IMR-90 (cell line): Measurements from ENCODE around the gene MEP1B. TPM values are rescaled to one million over a fixed set of nuclear protein-coding genes. Genes with fewer than 3 reads are reported as not detected.

ENCODE experiments used
- ATAC-seq: fragments of 200-7000 bp; cut with Tn5 transposase; 2 replicates; pipeline ENCODE4 v1.9.1; 2020; ENCODE audit warnings: low read depth, mild to moderate bottlenecking, moderate library complexity
- BruUV-seq: library from RNA; stranded (reverse); fragments of 400-500 nt; replicated peaks from 2 replicates; lab custom pipeline; 2021; lab: Mats Ljungman, UMichigan
- CTCF ChIA-PET: fragments of 300-600 bp; formaldehyde crosslinking; extraction: SDS; loops from one replicate; lab custom pipeline; 2021; ENCODE audit warnings: antibody characterized with exemption; lab: Yijun Ruan, JAX
- POLR2A ChIA-PET: fragments of 300-600 bp; sonication (Branson Sonifier 250); formaldehyde crosslinking; loops from one replicate; lab custom pipeline; 2022; ENCODE audit warnings: antibody characterized with exemption; ENCODE audit not compliant: unreplicated experiment; lab: Charles Lee
- DNase-seq: peaks from one replicate; pipeline ENCODE4 v3.0.0; 2013
- H2AFZ ChIP-seq: replicated peaks from 2 replicates; pipeline ENCODE3; 2013; ENCODE audit warnings: low read length, mild to moderate bottlenecking; ENCODE audit not compliant: poor library complexity
- H2AK5ac ChIP-seq: 2 replicates; pipeline ENCODE4 v1.6.1; 2013; ENCODE audit warnings: low read depth, low read length, inconsistent platforms
- H2AK9ac ChIP-seq: replicated peaks from 2 replicates; pipeline ENCODE3; 2013; ENCODE audit warnings: mild to moderate bottlenecking, low read depth, low read length, moderate library complexity; ENCODE audit not compliant: poor library complexity
- H2BK120ac ChIP-seq: 2 replicates; pipeline ENCODE4 v1.6.1; 2013; ENCODE audit warnings: low read depth, low read length, inconsistent platforms
- H2BK15ac ChIP-seq: 3 replicates; pipeline ENCODE4 v1.6.1; 2013; ENCODE audit warnings: low read depth, low read length, inconsistent platforms
- H2BK20ac ChIP-seq: 2 replicates; pipeline ENCODE4 v1.6.1; 2013; ENCODE audit warnings: low read depth, mild to moderate bottlenecking, inconsistent platforms, low read length, moderate library complexity
- H2BK5ac ChIP-seq: 2 replicates; pipeline ENCODE4 v1.6.1; 2013; ENCODE audit warnings: mild to moderate bottlenecking, low read depth, low read length, inconsistent platforms; ENCODE audit not compliant: poor library complexity, severe bottlenecking
- H3K14ac ChIP-seq: replicated peaks from 2 replicates; pipeline ENCODE4 v1.6.1; 2013; ENCODE audit warnings: low read depth, low read length, inconsistent platforms
- H3K18ac ChIP-seq: 2 replicates; pipeline ENCODE4 v1.6.1; 2013; ENCODE audit warnings: low read depth, low read length, control low read depth
- H3K23ac ChIP-seq: 2 replicates; pipeline ENCODE4 v1.6.1; 2013; ENCODE audit warnings: low read depth, low read length, inconsistent platforms
- H3K27ac ChIP-seq: 2 replicates; pipeline ENCODE4 v1.5.1; 2013; ENCODE audit warnings: mild to moderate bottlenecking, control low read depth, low read length; ENCODE audit not compliant: insufficient read depth
- H3K27me3 ChIP-seq: 2 replicates; pipeline ENCODE4 v1.6.1; 2013; ENCODE audit warnings: low read length; ENCODE audit not compliant: control insufficient read depth, insufficient read depth
- H3K36me3 ChIP-seq: 2 replicates; pipeline ENCODE4 v1.6.1; 2013; ENCODE audit warnings: low read length, mixed read lengths; ENCODE audit not compliant: control insufficient read depth, insufficient read depth
- H3K4ac ChIP-seq: 2 replicates; pipeline ENCODE4 v1.6.1; 2013; ENCODE audit warnings: low read depth, low read length, inconsistent platforms
- H3K4me1 ChIP-seq: 2 replicates; pipeline ENCODE4 v1.6.1; 2013; ENCODE audit warnings: low read length, mixed read lengths; ENCODE audit not compliant: control insufficient read depth, insufficient read depth
- H3K4me2 ChIP-seq: 2 replicates; pipeline ENCODE4 v1.6.1; 2013; ENCODE audit warnings: low read depth, mild to moderate bottlenecking, control low read depth, low read length, moderate library complexity
- H3K4me3 ChIP-seq: 2 replicates; pipeline ENCODE4 v1.5.1; 2013; ENCODE audit warnings: low read depth, mild to moderate bottlenecking, control low read depth, low read length, moderate library complexity; ENCODE audit not compliant: insufficient read depth
- H3K56ac ChIP-seq: 2 replicates; pipeline ENCODE4 v1.6.1; 2013; ENCODE audit warnings: low read length, inconsistent platforms; ENCODE audit not compliant: insufficient read depth; ENCODE audit errors: extremely low read depth
- H3K79me1 ChIP-seq, 2 experiments: 2 replicates each; pipeline ENCODE4 v1.6.1; 2013; ENCODE audit warnings: low read length in 2 of 2, inconsistent platforms in 1 of 2, low read depth in 1 of 2
- H3K9ac ChIP-seq: 2 replicates; pipeline ENCODE4 v1.6.1; 2013; ENCODE audit warnings: low read depth, low read length, control low read depth
- H3K9me1 ChIP-seq: 2 replicates; pipeline ENCODE4 v1.6.1; 2013; ENCODE audit warnings: low read length, inconsistent platforms; ENCODE audit not compliant: insufficient read depth
- H3K9me3 ChIP-seq: 2 replicates; pipeline ENCODE4 v1.6.1; 2013; ENCODE audit warnings: low read length; ENCODE audit not compliant: control insufficient read depth, insufficient read depth
- H4K20me1 ChIP-seq: 2 replicates; pipeline ENCODE4 v1.6.1; 2013; ENCODE audit warnings: low read length, inconsistent platforms; ENCODE audit not compliant: insufficient read depth
- H4K5ac ChIP-seq: 2 replicates; pipeline ENCODE4 v1.6.1; 2013; ENCODE audit warnings: mild to moderate bottlenecking, low read depth, low read length, control low read depth
- H4K8ac ChIP-seq, 2 experiments: 2 replicates each; pipeline ENCODE4 v1.6.1; 2013; ENCODE audit warnings: low read depth in 2 of 2, low read length in 2 of 2, control low read depth in 1 of 2, inconsistent platforms in 1 of 2
- H4K91ac ChIP-seq: 2 replicates; pipeline ENCODE4 v1.6.1; 2013; ENCODE audit warnings: low read depth, low read length, inconsistent platforms; ENCODE audit not compliant: insufficient read depth
- BHLHE40 ChIP-seq: fragments of 150-350 bp; IDR thresholded peaks from 2 replicates; pipeline ENCODE4 v1.6.1; 2016; ENCODE audit warnings: mild to moderate bottlenecking, low read depth, low read length
- CEBPB ChIP-seq: IDR thresholded peaks from 2 replicates; pipeline ENCODE4 v1.6.1; 2012; ENCODE audit warnings: low read depth, low read length, improper control_type of control experiment
- CHD1 ChIP-seq: IDR thresholded peaks from 2 replicates; pipeline ENCODE4 v1.6.1; 2012; ENCODE audit warnings: low read depth, low read length, improper control_type of control experiment
- CTCF ChIP-seq: conservative IDR thresholded peaks from 2 replicates; pipeline ENCODE4 v1.5.1; 2012; ENCODE audit warnings: mild to moderate bottlenecking, low read depth, low read length, improper control_type of control experiment
- ELK1 ChIP-seq: fragments of 150-350 bp; IDR thresholded peaks from 2 replicates; pipeline ENCODE4 v1.6.1; 2016; ENCODE audit warnings: low read depth, mild to moderate bottlenecking, low read length, moderate library complexity, borderline replicate concordance
- FOS ChIP-seq: fragments of 150-350 bp; IDR thresholded peaks from 2 replicates; pipeline ENCODE4 v1.6.1; 2016; ENCODE audit warnings: low read depth, low read length
- MAFK ChIP-seq: IDR thresholded peaks from 2 replicates; pipeline ENCODE4 v1.6.1; 2012; ENCODE audit warnings: low read depth, low read length, improper control_type of control experiment
- MAZ ChIP-seq: IDR thresholded peaks from 2 replicates; pipeline ENCODE4 v1.6.1; 2012; ENCODE audit warnings: low read depth, mild to moderate bottlenecking, low read length, improper control_type of control experiment, moderate library complexity, borderline replicate concordance
- MXI1 ChIP-seq: IDR thresholded peaks from 2 replicates; pipeline ENCODE4 v1.6.1; 2012; ENCODE audit warnings: low read depth, mild to moderate bottlenecking, low read length, moderate library complexity, borderline replicate concordance
- NFE2L2 ChIP-seq: fragments of 150-350 bp; IDR thresholded peaks from 2 replicates; pipeline ENCODE4 v1.6.1; 2016; ENCODE audit warnings: low read depth, mild to moderate bottlenecking, low read length
- POLR2A ChIP-seq: IDR thresholded peaks from 2 replicates; pipeline ENCODE4 v1.6.1; 2012; ENCODE audit warnings: mild to moderate bottlenecking, low read depth, low read length
- RAD21 ChIP-seq: IDR thresholded peaks from 2 replicates; pipeline ENCODE4 v1.6.1; 2012; ENCODE audit warnings: low read length, improper control_type of control experiment
- RCOR1 ChIP-seq: IDR thresholded peaks from 2 replicates; pipeline ENCODE4 v1.6.1; 2012; ENCODE audit warnings: mild to moderate bottlenecking, low read length, improper control_type of control experiment; ENCODE audit not compliant: insufficient replicate concordance
- RFX5 ChIP-seq: IDR thresholded peaks from 2 replicates; pipeline ENCODE4 v1.8.0; 2012; ENCODE audit warnings: low read depth, mild to moderate bottlenecking, low read length, moderate library complexity
- SMC3 ChIP-seq: fragments of 150-350 bp; IDR thresholded peaks from 2 replicates; pipeline ENCODE4 v1.6.1; 2016; ENCODE audit warnings: low read depth, mild to moderate bottlenecking, antibody characterized with exemption, low read length, moderate library complexity
- USF2 ChIP-seq: fragments of 150-350 bp; IDR thresholded peaks from 2 replicates; pipeline ENCODE4 v1.6.1; 2017; ENCODE audit warnings: mild to moderate bottlenecking, antibody characterized with exemption, low read length, low read depth
- WGBS, 2 experiments: methylation state at CpG; one replicate each; pipeline versions ENCODE4 v1.1.5 to v1.1.7; 2013; ENCODE audit warnings: missing lambda C conversion rate in 2 of 2; ENCODE audit not compliant: insufficient read length in 1 of 2; ENCODE audit errors: extremely low coverage in 2 of 2; 5-methylcytosine and 5-hydroxymethylcytosine counted together
- dilution Hi-C: fragments of 300-500 bp; cut with HindIII; formaldehyde crosslinking; loops from one replicate; pipeline ENCODE4 v1.14.3; 2018; ENCODE audit warnings: low sequenced_read_pairs; ENCODE audit not compliant: unreplicated experiment
- in situ Hi-C: fragments of 300-500 bp; cut with MboI; formaldehyde crosslinking; loops from 3 replicates; pipeline ENCODE4 v1.14.3; 2019; ENCODE audit warnings: low sequenced_read_pairs, inconsistent platforms, mixed read lengths
- intact Hi-C: fragments of 100-400 bp; cut with micrococcal nuclease; formaldehyde crosslinking; loops from 2 replicates; pipeline ENCODE4 v1.10.0; 2022
- polyA plus RNA-seq, 3 experiments: library from polyadenylated mRNA; depleted of rRNA; stranded (reverse); fragments of >200 nt; gene quantifications; 2 replicates each; pipeline ENCODE4 v1.2.3, GENCODE V29; 2012; ENCODE audit warnings: low replicate concordance in 1 of 3
- total RNA-seq: library from RNA; depleted of rRNA; stranded (reverse); fragments of >200 nt; gene quantifications from 2 replicates; pipeline ENCODE4 v1.2.3, GENCODE V29; 2012

Gene MEP1B
- total and polyA plus RNA-seq, 2 of the 4 experiments (the other 2 are of a cell fraction) = not detected

- H3K18ac ChIP-seq = no peak overlapping the region
Measured at GRCh38 chr18:32258558-32259204, 68.8 kb downstream of the MEP1B start.

More at GRCh38 chr18:32258558-32259204, 68.8 kb downstream of the MEP1B start:
- no peak overlapping the region for H3K23ac ChIP-seq
- no peaks in the 10 kb centered on the region for H4K20me1 ChIP-seq
- no peak overlapping the region for H3K14ac ChIP-seq
- no peak overlapping the region for H2BK120ac ChIP-seq
- POLR2A ChIA-PET = no interaction called here
- no peaks in the 10 kb centered on the region for H3K9me3 ChIP-seq
- H3K4me2 ChIP-seq = no peak overlapping the region
- H2BK5ac ChIP-seq = no peak overlapping the region
- BruUV-seq = no TSS peak
- no peaks in the 10 kb centered on the region for H3K36me3 ChIP-seq
- no peaks in the 10 kb centered on the region for H3K9me1 ChIP-seq
- H3K56ac ChIP-seq = no peak overlapping the region
- no peak overlapping the region for H3K4ac ChIP-seq
- no peak overlapping the region for H4K5ac ChIP-seq
- no peak overlapping the region for H4K91ac ChIP-seq
- no peak overlapping the region for H2BK20ac ChIP-seq
- ATAC-seq (no peak), DNase-seq (no peak)
- H4K8ac ChIP-seq = no peak overlapping the region
- H3K9ac ChIP-seq = no peak overlapping the region
- no peak overlapping the region for H3K27ac ChIP-seq
- dilution Hi-C loops = no loop called here
- H3K4me1 ChIP-seq = no peaks in the 10 kb centered on the region
- intact Hi-C loops = no loop called here
- no peaks in the 10 kb centered on the region for H3K79me1 ChIP-seq
- in situ Hi-C loops = no loop called here
- WGBS, 2 experiments = no CpG with 5 or more reads among the region's 5 CpGs
- H2AFZ ChIP-seq = no peak overlapping the region
- peaks cover 2% of the 10 kb centered on the region for H3K27me3 ChIP-seq
- H3K4me3 ChIP-seq = no peak overlapping the region
- H2BK15ac ChIP-seq = no peak overlapping the region
- CTCF ChIA-PET = no interaction called here
- no peak overlapping the region for H2AK5ac ChIP-seq
- no peak for TF ChIP-seq NFE2L2
- no peak for TF ChIP-seq POLR2A
- no peak for TF ChIP-seq CHD1
- no peak for TF ChIP-seq RCOR1
- TF ChIP-seq MAFK = no peak
- no peak for TF ChIP-seq USF2
- TF ChIP-seq FOS = no peak
- TF ChIP-seq MXI1 = no peak
- TF ChIP-seq CEBPB = no peak
- no peak for TF ChIP-seq RAD21
- TF ChIP-seq BHLHE40 = no peak
- no peak for TF ChIP-seq CTCF
- no peak for TF ChIP-seq MAZ
- TF ChIP-seq SMC3 = no peak
- TF ChIP-seq RFX5 = no peak
- TF ChIP-seq ELK1 = no peak
- no peak overlapping the region for H2AK9ac ChIP-seq
